CD1c-positive myeloid dendritic cell (primary cell): Measurements from ENCODE around the gene C2orf76.
A peak's percentile ranks its signal among the peaks of the same experiment; 100 is the strongest.
"Not testable (repeated sequence)": the region's sequence is repeated elsewhere in the genome, so short reads cannot be mapped to it uniquely, and the experiment has no call there.

Experiments
- DNase-seq: peaks from one replicate; pipeline ENCODE4 v3.0.0-alpha.2; 2016; ENCODE audit errors: extremely low spot score

The C2orf76 gene

GRCh38 chr2:119294671-119295070, 72.0 kb downstream of the C2orf76 start:
- DNase-seq: no peak

GRCh38 chr2:119293900-119294299, 72.7 kb downstream of the C2orf76 start:
- no peak for DNase-seq

- no peak for DNase-seq
These were observed 73.4 kb downstream of the C2orf76 start for GRCh38 chr2:119293254-119293653.

GRCh38 chr2:119292226-119292625, 74.4 kb downstream of the C2orf76 start:
- DNase-seq: no peak

GRCh38 chr2:119291588-119292167, 75.0 kb downstream of the C2orf76 start:
- DNase-seq: no peak

GRCh38 chr2:119290859-119291587, 75.6 kb downstream of the C2orf76 start:
- peak; percentile 83 for DNase-seq

- DNase-seq: no peak
These were observed 77.0 kb downstream of the C2orf76 start for GRCh38 chr2:119289642-119290041.

- DNase-seq: no peak
These were observed 77.5 kb downstream of the C2orf76 start for GRCh38 chr2:119289093-119289492.

GRCh38 chr2:119288576-119288975, 78.1 kb downstream of the C2orf76 start:
- no peak for DNase-seq

DNA sequence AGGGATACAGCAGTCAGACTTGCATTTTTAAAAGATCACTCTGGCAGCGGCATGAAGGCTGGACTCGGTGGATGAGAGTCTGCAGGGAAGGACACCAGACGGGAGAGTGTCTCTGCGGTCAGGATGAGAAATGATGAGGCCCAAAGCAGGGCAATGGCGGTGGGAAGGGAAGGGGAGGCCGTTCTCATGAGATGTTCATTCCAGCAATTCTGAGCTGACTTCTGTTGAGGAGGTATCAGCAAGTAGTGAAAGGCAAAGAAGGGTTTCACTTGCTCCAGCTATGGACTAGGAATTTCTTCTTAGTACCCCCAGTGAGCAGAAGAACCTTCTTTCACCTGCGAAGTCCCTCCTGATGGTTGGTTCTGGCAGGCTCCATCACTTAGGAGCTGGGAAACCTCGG, 80.0 kb downstream of the C2orf76 start:
- DNase-seq: no peak

DNA sequence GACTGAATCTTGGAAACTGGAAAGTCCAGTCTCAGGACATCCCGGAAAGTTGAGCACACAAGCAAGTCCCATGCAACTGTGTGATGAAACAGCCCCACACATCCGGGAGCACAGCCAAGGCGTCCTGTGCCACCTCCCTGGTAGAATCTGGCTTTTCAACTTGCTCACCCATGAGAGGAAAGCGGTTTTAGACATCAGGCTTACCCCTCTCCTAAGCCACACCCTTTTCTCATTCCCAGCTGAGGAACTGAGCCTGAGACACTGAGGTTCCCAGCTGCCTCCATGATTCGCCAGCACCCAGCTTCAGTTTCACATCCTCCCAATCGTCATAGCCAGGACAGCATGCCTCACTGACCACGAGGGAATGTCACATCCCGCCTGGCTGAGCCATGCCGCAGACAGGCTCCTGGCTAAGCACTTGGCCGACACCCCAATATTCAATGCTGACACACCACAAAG, 82.7 kb downstream of the C2orf76 start:
- peak; percentile 96 for DNase-seq

GRCh38 chr2:119282996-119283511, 83.6 kb downstream of the C2orf76 start:
- peak; percentile 20 for DNase-seq

DNA sequence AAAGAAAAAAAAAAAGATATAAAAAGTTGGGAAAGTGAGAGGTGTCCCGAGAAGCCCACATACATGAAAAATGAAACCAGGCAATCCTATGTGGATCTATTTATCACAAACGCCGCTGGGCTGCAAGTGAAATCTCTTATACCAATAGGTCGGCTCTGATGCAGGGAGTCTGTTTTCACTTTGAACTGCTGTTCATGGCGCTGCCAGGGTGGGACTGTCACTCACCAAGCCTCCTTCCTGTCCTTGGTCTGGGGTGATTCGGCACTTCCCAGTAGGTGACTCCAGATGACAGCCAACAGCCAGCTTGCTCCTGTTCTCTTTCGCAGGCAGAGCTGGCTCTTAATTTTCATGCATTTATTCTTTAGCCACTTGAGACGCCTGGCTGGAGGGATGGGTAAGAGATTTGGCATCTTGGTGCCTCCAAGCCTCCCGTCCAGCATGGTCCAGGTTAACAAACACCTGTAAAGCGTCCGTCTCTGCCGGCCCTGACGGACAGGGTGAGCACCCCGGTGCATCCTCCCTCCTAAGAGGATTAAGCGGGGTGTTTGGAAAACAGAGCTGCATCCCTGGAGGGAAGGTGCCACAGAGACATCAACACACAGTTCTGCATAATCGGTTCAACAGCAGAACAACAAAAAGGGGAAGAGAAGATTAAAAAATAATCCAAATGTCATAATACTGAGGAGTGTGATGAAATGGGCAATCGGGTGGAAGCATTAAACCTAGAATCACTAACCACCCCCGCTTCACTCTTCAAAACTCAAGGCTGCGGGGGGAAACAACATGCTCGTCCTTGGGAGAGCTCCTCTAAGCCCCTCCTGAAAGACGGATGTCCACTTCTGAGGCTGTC, 84.3 kb downstream of the C2orf76 start:
- peak; percentile 83 for DNase-seq

DNA sequence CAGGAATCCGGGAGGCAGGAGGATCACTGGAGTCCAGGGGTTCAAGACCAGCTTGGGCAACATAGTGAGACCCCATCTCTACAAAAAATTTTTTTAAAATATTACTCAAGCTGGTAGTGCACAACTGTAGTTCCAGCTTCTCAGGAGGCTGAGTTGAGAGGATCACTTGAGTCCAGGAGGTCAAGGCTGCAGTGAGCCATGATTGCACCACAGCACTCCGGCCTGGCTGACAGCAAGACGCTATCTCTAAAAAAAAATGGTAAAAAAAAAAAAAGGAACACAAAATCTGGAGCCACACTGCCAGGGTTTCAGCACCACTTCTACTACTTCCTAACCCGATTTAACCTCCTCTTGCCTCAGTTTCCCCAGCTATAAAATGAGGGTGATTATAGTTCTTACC, 86.0 kb downstream of the C2orf76 start:
- DNase-seq: peak; percentile 10

DNA sequence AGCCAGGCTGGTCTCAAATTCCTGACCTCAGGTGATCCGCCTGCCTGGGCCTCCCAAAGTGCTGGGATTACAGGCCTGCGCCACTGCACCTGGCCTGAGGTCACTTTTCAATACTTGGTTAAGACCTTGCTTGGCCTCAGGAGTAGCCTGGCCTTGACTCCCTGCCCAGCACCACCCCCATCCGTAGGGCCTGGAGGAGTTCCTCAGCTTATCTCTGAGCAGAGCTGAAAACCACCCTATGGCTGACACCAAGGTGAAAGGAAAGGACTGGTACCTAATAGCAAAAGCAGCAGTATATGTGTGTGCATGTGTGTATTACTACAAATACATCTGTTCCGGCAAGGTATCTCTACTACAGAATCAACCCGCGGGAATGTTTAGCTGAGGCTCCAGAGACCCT, 87.0 kb downstream of the C2orf76 start:
- no peak for DNase-seq

DNA sequence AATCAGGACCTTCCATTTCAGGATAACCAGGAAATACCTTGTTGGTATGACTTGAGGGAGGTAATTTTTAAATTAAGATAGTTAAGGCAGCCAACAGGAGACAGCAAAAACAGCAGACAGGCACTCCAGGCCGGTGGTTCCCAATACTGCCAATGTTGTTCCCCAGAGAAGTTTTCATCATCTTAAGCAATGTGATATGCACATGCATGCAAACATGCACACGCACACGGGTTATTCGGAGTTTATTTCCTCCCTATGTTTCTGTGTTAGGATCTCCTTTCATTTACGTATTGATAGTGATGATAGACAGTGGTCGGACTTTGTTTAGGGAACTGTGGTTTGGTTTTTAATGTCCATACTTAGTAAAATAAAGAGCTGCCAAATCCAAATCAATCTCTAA, 87.7 kb downstream of the C2orf76 start:
- no peak for DNase-seq

DNA sequence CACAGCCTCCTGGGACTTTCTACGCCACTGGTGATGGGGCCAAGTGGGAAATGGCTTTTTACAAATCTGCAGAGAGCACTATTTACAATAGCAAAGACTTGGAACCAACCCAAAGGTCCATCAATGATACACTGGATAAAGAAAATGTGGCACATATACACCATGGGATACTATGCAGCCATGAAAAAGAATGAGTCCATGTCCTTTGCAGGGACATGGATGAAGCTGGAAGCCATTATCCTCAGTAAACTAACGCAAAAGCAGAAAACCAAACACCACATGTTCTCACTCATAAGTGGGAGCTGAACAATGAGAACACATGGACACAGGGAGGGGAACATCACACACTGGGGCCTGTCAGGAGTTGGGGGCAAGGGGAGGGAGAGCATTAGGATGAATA, 88.2 kb downstream of the C2orf76 start:
- DNase-seq: not testable (repeated sequence)

- no peak for DNase-seq
These were observed 89.8 kb downstream of the C2orf76 start for GRCh38 chr2:119276864-119277263.

DNA sequence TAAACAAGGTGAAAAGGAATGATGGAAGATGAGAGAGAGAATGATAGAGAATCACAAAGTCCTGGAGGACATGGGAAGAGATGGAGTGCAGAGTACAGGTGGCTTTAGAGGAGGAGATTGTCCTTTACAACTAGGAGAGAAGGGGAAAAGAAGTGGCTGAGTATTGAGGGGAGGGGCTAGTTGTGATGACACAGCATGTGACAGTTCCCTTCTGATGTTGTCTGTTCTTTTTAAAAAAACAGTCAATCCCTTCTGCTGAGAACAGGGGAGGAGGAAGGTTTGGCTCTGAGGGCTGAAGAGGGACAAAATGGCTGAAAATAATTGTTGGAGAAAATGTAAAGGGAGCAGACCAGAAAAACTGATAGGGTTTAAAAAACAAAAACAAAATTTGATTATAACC, 99.0 kb downstream of the C2orf76 start:
- DNase-seq: peak; percentile 9

GRCh38 chr2:119266091-119266589, 100.5 kb downstream of the C2orf76 start:
- no peak for DNase-seq

DNA sequence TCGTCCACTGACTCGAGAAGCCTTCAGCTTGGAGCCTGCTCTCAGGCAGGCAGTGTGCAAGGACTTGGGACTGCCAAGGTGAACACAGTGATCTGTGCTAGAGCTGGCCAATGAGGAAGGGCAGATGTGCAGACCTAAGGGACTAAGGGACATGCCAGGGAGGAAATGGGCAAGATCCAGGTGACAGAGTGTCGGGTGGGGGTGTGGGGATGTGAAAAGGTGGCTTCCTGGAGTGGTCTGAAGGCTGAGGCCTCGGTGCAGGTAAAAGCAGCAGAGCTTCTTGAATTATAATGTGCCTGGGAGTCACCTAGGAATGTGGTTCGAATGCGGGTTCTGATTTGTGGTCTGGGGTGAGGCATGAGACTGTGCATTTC, 101.0 kb downstream of the C2orf76 start:
- no peak for DNase-seq
